Nephron (organoid): ENCODE data around the gene DTYMK.

Source experiments
- H3K27ac Mint-ChIP-seq, 3 experiments: 2 replicates each; pipeline ENCODE4 v1.8.0; 2020; ENCODE audit warnings: mixed read lengths in 3 of 3, mild to moderate bottlenecking in 2 of 3, moderate library complexity in 1 of 3
- H3K27me3 Mint-ChIP-seq: 2 replicates; pipeline ENCODE4 v1.8.0; 2021; ENCODE audit warnings: low read depth, mild to moderate bottlenecking, moderate library complexity, mixed read lengths
- H3K36me3 Mint-ChIP-seq: 2 replicates; pipeline ENCODE4 v1.8.0; 2020; ENCODE audit warnings: low read depth, mixed read lengths
- H3K4me1 Mint-ChIP-seq: 2 replicates; pipeline ENCODE4 v1.8.0; 2020; ENCODE audit warnings: mixed read lengths
- H3K4me3 Mint-ChIP-seq, 3 experiments: 2 replicates each; pipeline ENCODE4 v1.8.0; 2020; ENCODE audit warnings: mild to moderate bottlenecking in 3 of 3, mixed read lengths in 3 of 3, moderate library complexity in 2 of 3
- H3K9me3 Mint-ChIP-seq: 2 replicates; pipeline ENCODE4 v1.8.0; 2020; ENCODE audit warnings: mixed read lengths
- TF ChIP-seq, protein P1 (sequence below), 3 experiments: fragments of 200-600 bp; sonication (generic); IDR thresholded peaks; one replicate each; pipeline ENCODE4 v1.5.0; 2021; ENCODE audit warnings: antibody characterized with exemption in 3 of 3; ENCODE audit not compliant: unreplicated experiment in 3 of 3

The DTYMK gene

DNA sequence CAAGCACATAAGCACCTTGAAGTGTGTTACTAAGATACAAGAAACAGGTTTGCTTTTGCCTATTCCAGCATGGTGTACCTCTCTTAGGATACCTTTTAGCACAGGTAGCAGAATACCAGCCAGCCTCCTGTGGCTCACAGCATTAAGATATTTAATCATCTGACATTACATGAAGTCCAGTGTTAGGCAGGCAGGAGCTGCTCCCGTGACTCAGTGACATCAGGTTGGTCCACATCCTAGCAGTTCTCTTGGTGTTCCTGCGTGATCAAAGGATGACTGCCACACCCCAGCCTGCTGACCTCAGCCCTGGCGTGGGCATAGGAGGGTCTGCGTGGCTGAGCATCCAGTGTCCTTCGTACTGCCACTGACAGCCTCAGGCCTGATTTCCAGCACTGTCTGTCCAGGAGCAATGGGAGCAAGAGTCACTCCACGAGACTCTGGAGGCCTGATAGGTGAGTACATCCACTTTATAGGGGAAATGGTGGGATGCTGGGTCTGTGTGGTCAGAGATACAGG lies 3.6 kb upstream of the DTYMK start:
- Mint-ChIP-seq H3K4me1 (peaks cover 9% of the 10 kb centered on the region), H3K9me3 (no peaks in the 10 kb centered on the region), H3K27me3 (no peaks in the 10 kb centered on the region), H3K4me3 (no peak overlapping the region), H3K27ac (no peak overlapping the region), H3K36me3 (peaks cover 17% of the 10 kb centered on the region)
- TF ChIP-seq, protein P1, sequence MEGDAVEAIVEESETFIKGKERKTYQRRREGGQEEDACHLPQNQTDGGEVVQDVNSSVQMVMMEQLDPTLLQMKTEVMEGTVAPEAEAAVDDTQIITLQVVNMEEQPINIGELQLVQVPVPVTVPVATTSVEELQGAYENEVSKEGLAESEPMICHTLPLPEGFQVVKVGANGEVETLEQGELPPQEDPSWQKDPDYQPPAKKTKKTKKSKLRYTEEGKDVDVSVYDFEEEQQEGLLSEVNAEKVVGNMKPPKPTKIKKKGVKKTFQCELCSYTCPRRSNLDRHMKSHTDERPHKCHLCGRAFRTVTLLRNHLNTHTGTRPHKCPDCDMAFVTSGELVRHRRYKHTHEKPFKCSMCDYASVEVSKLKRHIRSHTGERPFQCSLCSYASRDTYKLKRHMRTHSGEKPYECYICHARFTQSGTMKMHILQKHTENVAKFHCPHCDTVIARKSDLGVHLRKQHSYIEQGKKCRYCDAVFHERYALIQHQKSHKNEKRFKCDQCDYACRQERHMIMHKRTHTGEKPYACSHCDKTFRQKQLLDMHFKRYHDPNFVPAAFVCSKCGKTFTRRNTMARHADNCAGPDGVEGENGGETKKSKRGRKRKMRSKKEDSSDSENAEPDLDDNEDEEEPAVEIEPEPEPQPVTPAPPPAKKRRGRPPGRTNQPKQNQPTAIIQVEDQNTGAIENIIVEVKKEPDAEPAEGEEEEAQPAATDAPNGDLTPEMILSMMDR (IDR thresholded peaks at IDR 0.05; ENCODE audit: unreplicated experiment in 3 of 3), result no peak

GRCh38 chr2:241689306-241689705 lies 2.7 kb upstream of the DTYMK start:
- Mint-ChIP-seq H3K4me3 (peak overlapping the region; percentile 63 to 70 (median 66)), H3K9me3 (no peaks in the 10 kb centered on the region), H3K4me1 (peaks cover 13% of the 10 kb centered on the region), H3K27ac (peak overlapping the region in 1 of 3 experiments; percentile 28), H3K27me3 (no peaks in the 10 kb centered on the region), H3K36me3 (peaks cover 22% of the 10 kb centered on the region)
- TF ChIP-seq, protein P1 (IDR thresholded peaks at IDR 0.05; ENCODE audit: unreplicated experiment in 3 of 3), result no peak

- TF ChIP-seq, protein P1 (IDR thresholded peaks at IDR 0.05; ENCODE audit: unreplicated experiment in 3 of 3), result no peak
- peak overlapping the region; percentile 93 to 96 (median 94) for H3K4me3 Mint-ChIP-seq
- H3K4me1 Mint-ChIP-seq, result peaks cover 13% of the 10 kb centered on the region
- H3K27ac Mint-ChIP-seq, result peak overlapping the region; percentile 59 to 88 (median 85)
- H3K36me3 Mint-ChIP-seq, result peaks cover 32% of the 10 kb centered on the region
- H3K9me3 Mint-ChIP-seq, result no peaks in the 10 kb centered on the region
- H3K27me3 Mint-ChIP-seq, result no peaks in the 10 kb centered on the region
Observed at GRCh38 chr2:241686324-241686649, 328 bp downstream of the DTYMK start.

GRCh38 chr2:241680827-241681599 lies 5.6 kb downstream of the DTYMK start:
- H3K4me3 Mint-ChIP-seq, result no peak overlapping the region
- no peak overlapping the region for H3K27ac Mint-ChIP-seq
- TF ChIP-seq, protein P1 (IDR thresholded peaks at IDR 0.05; ENCODE audit: unreplicated experiment in 3 of 3), result no peak
- H3K36me3 Mint-ChIP-seq, result peaks cover 57% of the 10 kb centered on the region
- no peaks in the 10 kb centered on the region for H3K9me3 Mint-ChIP-seq
- H3K27me3 Mint-ChIP-seq, result no peaks in the 10 kb centered on the region
- peaks cover 8% of the 10 kb centered on the region for H3K4me1 Mint-ChIP-seq

- no peaks in the 10 kb centered on the region for H3K9me3 Mint-ChIP-seq
- H3K36me3 Mint-ChIP-seq, result peaks cover 57% of the 10 kb centered on the region
- TF ChIP-seq, protein P1 (IDR thresholded peaks at IDR 0.05; ENCODE audit: unreplicated experiment in 3 of 3), result no peak
- no peak overlapping the region for H3K4me3 Mint-ChIP-seq
- peaks cover 5% of the 10 kb centered on the region for H3K4me1 Mint-ChIP-seq
- H3K27me3 Mint-ChIP-seq, result no peaks in the 10 kb centered on the region
- no peak overlapping the region for H3K27ac Mint-ChIP-seq
Observed at GRCh38 chr2:241680044-241680443, 6.6 kb downstream of the DTYMK start.
